ENCODE measurements around the gene TIRAP.

Gene TIRAP

GRCh38 chr11:126265811-126266210 lies 17.1 kb upstream of the TIRAP start:
- H3K9me3 ChIP-seq (ENCODE audit: control insufficient read depth, insufficient read depth, low read length): no peaks in the 10 kb centered on the region
- no peak overlapping the region for H3K4me3 ChIP-seq (ENCODE audit: low read depth, low read length)
- H3K27ac ChIP-seq (ENCODE audit: low read depth, low read length): no peak overlapping the region
- no peak overlapping the region for H3K9ac ChIP-seq (ENCODE audit: low read depth, low read length)
- H3K36me3 ChIP-seq (ENCODE audit: control insufficient read depth, insufficient read depth, low read length): peaks cover 69% of the 10 kb centered on the region
- H3K4me1 ChIP-seq (ENCODE audit: control insufficient read depth, insufficient read depth, low read length): peaks cover 3% of the 10 kb centered on the region; the same call in 1 of the 2 replicates
- H3K27me3 ChIP-seq (ENCODE audit: control insufficient read depth, insufficient read depth, low read length): no peaks in the 10 kb centered on the region

- Histone ChIP-seq H3K4me3 (ENCODE audit: low read depth, low read length) (peak overlapping the region; percentile 96), H3K36me3 (ENCODE audit: control insufficient read depth, insufficient read depth, low read length) (peaks cover 61% of the 10 kb centered on the region), H3K9me3 (ENCODE audit: control insufficient read depth, insufficient read depth, low read length) (no peaks in the 10 kb centered on the region), H3K4me1 (ENCODE audit: control insufficient read depth, insufficient read depth, low read length) (peaks cover 3% of the 10 kb centered on the region; the same call in 1 of the 2 replicates), H3K27ac (ENCODE audit: low read depth, low read length) (peak overlapping the region; percentile 97), H3K9ac (ENCODE audit: low read depth, low read length) (peak overlapping the region; percentile 97), H3K27me3 (ENCODE audit: control insufficient read depth, insufficient read depth, low read length) (no peaks in the 10 kb centered on the region)
These were observed 15.2 kb upstream of the TIRAP start for GRCh38 chr11:126267650-126268049.

- H3K27ac ChIP-seq (ENCODE audit: low read depth, low read length): peak overlapping the region; percentile 97
- H3K4me3 ChIP-seq (ENCODE audit: low read depth, low read length): peak overlapping the region; percentile 96
- H3K9me3 ChIP-seq (ENCODE audit: control insufficient read depth, insufficient read depth, low read length): no peaks in the 10 kb centered on the region
- peaks cover 3% of the 10 kb centered on the region; the same call in 1 of the 2 replicates for H3K4me1 ChIP-seq (ENCODE audit: control insufficient read depth, insufficient read depth, low read length)
- peak overlapping the region; percentile 97 for H3K9ac ChIP-seq (ENCODE audit: low read depth, low read length)
- no peaks in the 10 kb centered on the region for H3K27me3 ChIP-seq (ENCODE audit: control insufficient read depth, insufficient read depth, low read length)
- H3K36me3 ChIP-seq (ENCODE audit: control insufficient read depth, insufficient read depth, low read length): peaks cover 61% of the 10 kb centered on the region
These were observed 14.6 kb upstream of the TIRAP start for GRCh38 chr11:126268361-126268707.

GRCh38 chr11:126268708-126269579 lies 13.9 kb upstream of the TIRAP start, which contains the start of the genes FOXRED1 and SRPRA:
FOXRED1 (plus strand) TSS chr11:126269154; CDS start chr11:126269207, 53 bp downstream.
SRPRA (minus strand) TSS chr11:126268895; CDS start chr11:126268804, 91 bp downstream.
- Histone ChIP-seq H3K9me3 (ENCODE audit: control insufficient read depth, insufficient read depth, low read length) (no peaks in the 10 kb centered on the region), H3K27me3 (ENCODE audit: control insufficient read depth, insufficient read depth, low read length) (no peaks in the 10 kb centered on the region), H3K9ac (ENCODE audit: low read depth, low read length) (peak within 1 kb of the TSS; percentile 97), H3K27ac (ENCODE audit: low read depth, low read length) (peak within 1 kb of the TSS; percentile 97), H3K4me3 (ENCODE audit: low read depth, low read length) (peak within 1 kb of the TSS; percentile 96), H3K4me1 (ENCODE audit: control insufficient read depth, insufficient read depth, low read length) (peaks cover 3% of the 10 kb centered on the region; the same call in 1 of the 2 replicates), H3K36me3 (ENCODE audit: control insufficient read depth, insufficient read depth, low read length) (peaks cover 61% of the 10 kb centered on the region)

GRCh38 chr11:126277322-126277721 lies 5.6 kb upstream of the TIRAP start:
- H3K4me3 ChIP-seq (ENCODE audit: low read depth, low read length): no peak overlapping the region
- H3K27ac ChIP-seq (ENCODE audit: low read depth, low read length): no peak overlapping the region
- H3K36me3 ChIP-seq (ENCODE audit: control insufficient read depth, insufficient read depth, low read length): peaks cover 53% of the 10 kb centered on the region
- no peaks in the 10 kb centered on the region for H3K9me3 ChIP-seq (ENCODE audit: control insufficient read depth, insufficient read depth, low read length)
- H3K4me1 ChIP-seq (ENCODE audit: control insufficient read depth, insufficient read depth, low read length): peaks cover 5% of the 10 kb centered on the region; the same call in 1 of the 2 replicates
- H3K9ac ChIP-seq (ENCODE audit: low read depth, low read length): no peak overlapping the region
- H3K27me3 ChIP-seq (ENCODE audit: control insufficient read depth, insufficient read depth, low read length): peaks cover 10% of the 10 kb centered on the region; the same call in 1 of the 2 replicates

- H3K4me3 ChIP-seq (ENCODE audit: low read depth, low read length): no peak overlapping the region
- no peak overlapping the region for H3K9ac ChIP-seq (ENCODE audit: low read depth, low read length)
- H3K27ac ChIP-seq (ENCODE audit: low read depth, low read length): no peak overlapping the region
- H3K27me3 ChIP-seq (ENCODE audit: control insufficient read depth, insufficient read depth, low read length): peaks cover 10% of the 10 kb centered on the region; the same call in 1 of the 2 replicates
- peaks cover 6% of the 10 kb centered on the region; the same call in 1 of the 2 replicates for H3K4me1 ChIP-seq (ENCODE audit: control insufficient read depth, insufficient read depth, low read length)
- H3K36me3 ChIP-seq (ENCODE audit: control insufficient read depth, insufficient read depth, low read length): peaks cover 48% of the 10 kb centered on the region
- H3K9me3 ChIP-seq (ENCODE audit: control insufficient read depth, insufficient read depth, low read length): no peaks in the 10 kb centered on the region
These were observed 5.1 kb upstream of the TIRAP start for GRCh38 chr11:126277780-126278179.

- peaks cover 16% of the 10 kb centered on the region; the same call in 1 of the 2 replicates for H3K27me3 ChIP-seq (ENCODE audit: control insufficient read depth, insufficient read depth, low read length)
- no peaks in the 10 kb centered on the region for H3K9me3 ChIP-seq (ENCODE audit: control insufficient read depth, insufficient read depth, low read length)
- no peak overlapping the region for H3K27ac ChIP-seq (ENCODE audit: low read depth, low read length)
- H3K4me3 ChIP-seq (ENCODE audit: low read depth, low read length): no peak overlapping the region
- no peak overlapping the region for H3K9ac ChIP-seq (ENCODE audit: low read depth, low read length)
- H3K36me3 ChIP-seq (ENCODE audit: control insufficient read depth, insufficient read depth, low read length): peaks cover 34% of the 10 kb centered on the region
- H3K4me1 ChIP-seq (ENCODE audit: control insufficient read depth, insufficient read depth, low read length): peaks cover 11% of the 10 kb centered on the region; the same call in 1 of the 2 replicates
These were observed 3.7 kb upstream of the TIRAP start for GRCh38 chr11:126279191-126279590.

GRCh38 chr11:126280595-126280994 lies 2.3 kb upstream of the TIRAP start:
- Histone ChIP-seq H3K9ac (ENCODE audit: low read depth, low read length) (no peak overlapping the region), H3K4me1 (ENCODE audit: control insufficient read depth, insufficient read depth, low read length) (peaks cover 11% of the 10 kb centered on the region; the same call in 1 of the 2 replicates), H3K27ac (ENCODE audit: low read depth, low read length) (no peak overlapping the region)

GRCh38 chr11:126281245-126281644 lies 1.6 kb upstream of the TIRAP start:
- Histone ChIP-seq H3K4me3 (ENCODE audit: low read depth, low read length) (no peak overlapping the region), H3K27ac (ENCODE audit: low read depth, low read length) (no peak overlapping the region)

More at GRCh38 chr11:126280595-126280994, 2.3 kb upstream of the TIRAP start:
- H3K36me3 ChIP-seq (ENCODE audit: control insufficient read depth, insufficient read depth, low read length): peaks cover 22% of the 10 kb centered on the region
- H3K4me3 ChIP-seq (ENCODE audit: low read depth, low read length): no peak overlapping the region
- H3K9me3 ChIP-seq (ENCODE audit: control insufficient read depth, insufficient read depth, low read length): no peaks in the 10 kb centered on the region
- H3K27me3 ChIP-seq (ENCODE audit: control insufficient read depth, insufficient read depth, low read length): peaks cover 16% of the 10 kb centered on the region; the same call in 1 of the 2 replicates

GRCh38 chr11:126281666-126282175 lies 1.2 kb upstream of the TIRAP start:
- H3K9me3 ChIP-seq (ENCODE audit: control insufficient read depth, insufficient read depth, low read length): no peaks in the 10 kb centered on the region
- peaks cover 11% of the 10 kb centered on the region; the same call in 1 of the 2 replicates for H3K4me1 ChIP-seq (ENCODE audit: control insufficient read depth, insufficient read depth, low read length)
- no peak overlapping the region; the same call in 1 of the 2 replicates for H3K4me3 ChIP-seq (ENCODE audit: low read depth, low read length)
- H3K27ac ChIP-seq (ENCODE audit: low read depth, low read length): no peak overlapping the region
- peaks cover 17% of the 10 kb centered on the region for H3K36me3 ChIP-seq (ENCODE audit: control insufficient read depth, insufficient read depth, low read length)
- H3K9ac ChIP-seq (ENCODE audit: low read depth, low read length): no peak overlapping the region
- peaks cover 16% of the 10 kb centered on the region; the same call in 1 of the 2 replicates for H3K27me3 ChIP-seq (ENCODE audit: control insufficient read depth, insufficient read depth, low read length)

More at GRCh38 chr11:126281245-126281644, 1.6 kb upstream of the TIRAP start:
- peaks cover 11% of the 10 kb centered on the region; the same call in 1 of the 2 replicates for H3K4me1 ChIP-seq (ENCODE audit: control insufficient read depth, insufficient read depth, low read length)
- no peaks in the 10 kb centered on the region for H3K9me3 ChIP-seq (ENCODE audit: control insufficient read depth, insufficient read depth, low read length)
- no peak overlapping the region for H3K9ac ChIP-seq (ENCODE audit: low read depth, low read length)
- peaks cover 16% of the 10 kb centered on the region; the same call in 1 of the 2 replicates for H3K27me3 ChIP-seq (ENCODE audit: control insufficient read depth, insufficient read depth, low read length)
- H3K36me3 ChIP-seq (ENCODE audit: control insufficient read depth, insufficient read depth, low read length): peaks cover 17% of the 10 kb centered on the region
